H1 (cell line): ENCODE data around the gene SKIC8. TPM values are rescaled to one million over a fixed set of nuclear protein-coding genes. Genes with fewer than 3 reads are reported as not detected.

Source experiments
- CTCF ChIA-PET: fragments of 300-600 bp; sonication (Branson Sonifier 250); formaldehyde crosslinking; loops from one replicate; lab custom pipeline; 2021; ENCODE audit not compliant: partially characterized antibody; lab: Charles Lee
- POLR2A ChIA-PET: fragments of 300-600 bp; sonication (Branson Sonifier 250); formaldehyde crosslinking; loops from one replicate; lab custom pipeline; 2021; ENCODE audit warnings: inconsistent platforms; ENCODE audit not compliant: partially characterized antibody; lab: Charles Lee
- DNase-seq, 2 experiments: peaks; one replicate each; pipeline versions ENCODE4 v3.0.0 to v3.0.0-alpha.2; 2010 to 2022; ENCODE audit warnings: low spot score in 2 of 2, low read depth in 1 of 2, mixed read lengths in 1 of 2
- FAIRE-seq: peaks from 2 replicates; lab custom pipeline; 2011; peaks lifted over from hg19 to GRCh38; lab: Jason Lieb, UNC
- H2AFZ ChIP-seq: 2 replicates; pipeline ENCODE4 v1.8.1; 2012; ENCODE audit warnings: low read length, inconsistent platforms
- H2AK5ac ChIP-seq: 2 replicates; pipeline ENCODE4 v1.6.1; 2013; ENCODE audit warnings: low read depth, low read length
- H2BK120ac ChIP-seq: replicated peaks from 2 replicates; pipeline ENCODE3; 2013; ENCODE audit warnings: low read depth, low read length, inconsistent platforms
- H2BK12ac ChIP-seq: 2 replicates; pipeline ENCODE4 v1.6.1; 2013; ENCODE audit warnings: low read depth, low read length
- H2BK15ac ChIP-seq: 2 replicates; pipeline ENCODE4 v1.6.1; 2013; ENCODE audit warnings: low read length
- H2BK20ac ChIP-seq: 2 replicates; pipeline ENCODE4 v1.6.1; 2013; ENCODE audit warnings: low read length
- H2BK5ac ChIP-seq: 2 replicates; pipeline ENCODE4 v1.6.1; 2013; ENCODE audit warnings: low read depth, low read length
- H3K14ac ChIP-seq: 2 replicates; pipeline ENCODE4 v1.6.1; 2013; ENCODE audit warnings: inconsistent platforms; ENCODE audit not compliant: insufficient read length
- H3K18ac ChIP-seq: 2 replicates; pipeline ENCODE4 v1.6.1; 2013; ENCODE audit warnings: low read length; ENCODE audit errors: extremely low read depth
- H3K23ac ChIP-seq: 2 replicates; pipeline ENCODE4 v1.6.1; 2013; ENCODE audit warnings: inconsistent platforms; ENCODE audit not compliant: insufficient read length
- H3K23me2 ChIP-seq: 2 replicates; pipeline ENCODE4 v1.6.1; 2013; ENCODE audit warnings: low read depth, low read length
- H3K27ac ChIP-seq: 2 replicates; pipeline ENCODE4 v1.6.1; 2011; ENCODE audit warnings: low read depth, low read length, inconsistent platforms
- H3K27me3 ChIP-seq, 4 experiments: replicated peaks in 1 of 4; 1 replicate in 1 of 4; 2 replicates in 3 of 4; pipeline versions ENCODE4 v1.6.1 to v1.8.1; 2011 to 2013; ENCODE audit warnings: low read length in 3 of 4, mild to moderate bottlenecking in 3 of 4, inconsistent platforms in 2 of 4, mixed read lengths in 2 of 4, moderate library complexity in 1 of 4; ENCODE audit not compliant: control insufficient read depth in 3 of 4, insufficient read depth in 3 of 4; ENCODE audit errors: extremely low read depth in 1 of 4
- H3K36me3 ChIP-seq, 4 experiments: 2 replicates each; pipeline versions ENCODE4 v1.6.1 to v1.8.1; 2011 to 2013; ENCODE audit warnings: mild to moderate bottlenecking in 4 of 4, low read length in 3 of 4, moderate library complexity in 2 of 4, control low read depth in 1 of 4, inconsistent platforms in 1 of 4; ENCODE audit not compliant: insufficient read depth in 4 of 4, control insufficient read depth in 2 of 4
- H3K4ac ChIP-seq: replicated peaks from 2 replicates; pipeline ENCODE3; 2013; ENCODE audit warnings: low read length, low read depth, mixed read lengths, inconsistent platforms; ENCODE audit not compliant: insufficient read length
- H3K4me1 ChIP-seq, 4 experiments: replicated peaks in 1 of 4; 1 replicate in 1 of 4; 2 replicates in 3 of 4; pipeline versions ENCODE4 v1.6.1 to v1.8.1; 2011 to 2013; ENCODE audit warnings: low read length in 3 of 4, inconsistent platforms in 2 of 4, mixed read lengths in 1 of 4; ENCODE audit not compliant: insufficient read depth in 4 of 4, control insufficient read depth in 3 of 4
- H3K4me2 ChIP-seq, 2 experiments: 2 replicates each; pipeline versions ENCODE4 v1.6.1 to v1.8.1; 2011 to 2013; ENCODE audit warnings: low read depth in 2 of 2, low read length in 2 of 2, control low read depth in 1 of 2, inconsistent platforms in 1 of 2, mild to moderate bottlenecking in 1 of 2; ENCODE audit not compliant: insufficient read depth in 1 of 2
- H3K4me3 ChIP-seq, 4 experiments: fragments of 200-600, 300-600 bp in 1 of 4; sonication (generic), shearing (Covaris generic), sonication (Bioruptor Twin) in 1 of 4; 2 replicates each; pipeline versions ENCODE4 v1.5.1 to v1.8.1; 2011 to 2016; ENCODE audit warnings: low read length in 4 of 4, low read depth in 3 of 4, control low read depth in 2 of 4, inconsistent platforms in 2 of 4, mild to moderate bottlenecking in 2 of 4, mixed read lengths in 1 of 4, moderate library complexity in 1 of 4; ENCODE audit not compliant: insufficient read depth in 2 of 4; ENCODE audit errors: extremely low read depth in 1 of 4
- H3K56ac ChIP-seq: replicated peaks from 2 replicates; pipeline ENCODE3; 2013; ENCODE audit warnings: low read depth, mild to moderate bottlenecking, mixed read lengths, low read length, inconsistent platforms; ENCODE audit not compliant: insufficient read length
- H3K79me1 ChIP-seq: 2 replicates; pipeline ENCODE4 v1.6.1; 2013; ENCODE audit warnings: low read depth, low read length, control low read depth
- H3K79me2 ChIP-seq, 2 experiments: 2 replicates each; pipeline versions ENCODE4 v1.6.1 to v1.8.1; 2012 to 2013; ENCODE audit warnings: low read length in 2 of 2, mild to moderate bottlenecking in 2 of 2, inconsistent platforms in 1 of 2; ENCODE audit not compliant: insufficient read depth in 2 of 2, control insufficient read depth in 1 of 2
- H3K9ac ChIP-seq, 4 experiments: replicated peaks in 1 of 4; 1 replicate in 1 of 4; 2 replicates in 3 of 4; pipeline versions ENCODE4 v1.6.1 to v1.8.1; 2011 to 2013; ENCODE audit warnings: low read depth in 3 of 4, low read length in 3 of 4, control low read depth in 2 of 4, mild to moderate bottlenecking in 2 of 4, moderate library complexity in 2 of 4, inconsistent platforms in 1 of 4; ENCODE audit errors: extremely low read depth in 1 of 4
- H3K9me3 ChIP-seq, 2 experiments: 2 replicates each; pipeline versions ENCODE4 v1.6.1 to v1.8.1; 2012 to 2013; ENCODE audit warnings: mild to moderate bottlenecking in 2 of 2, moderate library complexity in 2 of 2, control low read depth in 1 of 2, inconsistent platforms in 1 of 2, low read depth in 1 of 2, low read length in 1 of 2, mixed read lengths in 1 of 2; ENCODE audit not compliant: insufficient read depth in 2 of 2
- H4K20me1 ChIP-seq, 2 experiments: replicated peaks in 1 of 2; 2 replicates each; pipeline versions ENCODE3 to v1.8.1; 2011 to 2013; ENCODE audit warnings: inconsistent platforms in 2 of 2, low read length in 2 of 2, mild to moderate bottlenecking in 1 of 2; ENCODE audit not compliant: insufficient read depth in 2 of 2, control insufficient read depth in 1 of 2
- H4K5ac ChIP-seq: 2 replicates; pipeline ENCODE4 v1.6.1; 2013; ENCODE audit warnings: low read length, low read depth, mixed read lengths, inconsistent platforms; ENCODE audit not compliant: insufficient read length
- H4K8ac ChIP-seq: 2 replicates; pipeline ENCODE4 v1.8.0; 2013; ENCODE audit warnings: mild to moderate bottlenecking, moderate library complexity, low read length, inconsistent platforms; ENCODE audit not compliant: insufficient read depth; ENCODE audit errors: extremely low read depth
- H4K91ac ChIP-seq: replicated peaks from 2 replicates; pipeline ENCODE3; 2013; ENCODE audit warnings: low read length, mixed read lengths, inconsistent platforms; ENCODE audit not compliant: insufficient read length
- CBX5 ChIP-seq: fragments of 300-800, 300-1000 bp; sonication (generic); IDR thresholded peaks from 2 replicates; pipeline ENCODE4 v1.7.1; 2016; ENCODE audit warnings: antibody characterized with exemption, low read length, low read depth
- KDM4A ChIP-seq: IDR thresholded peaks from one replicate; pipeline ENCODE4 v1.7.1; 2012; ENCODE audit warnings: low read depth, mild to moderate bottlenecking, moderate library complexity, low read length, inconsistent platforms; ENCODE audit not compliant: severe bottlenecking
- RBBP5 ChIP-seq: IDR thresholded peaks from 2 replicates; pipeline ENCODE4 v1.7.1; 2012; ENCODE audit warnings: low read depth, mild to moderate bottlenecking, inconsistent platforms, low read length, moderate library complexity, borderline replicate concordance
- RNF2 ChIP-seq: fragments of 200-900, 300-1000 bp; sonication (generic); IDR thresholded peaks from 2 replicates; pipeline ENCODE4 v1.7.1; 2016; ENCODE audit warnings: borderline replicate concordance, low read depth, mild to moderate bottlenecking, antibody characterized with exemption, low read length; ENCODE audit not compliant: poor library complexity, severe bottlenecking; ENCODE audit errors: missing control alignments
- RXRA ChIP-seq: IDR thresholded peaks from 2 replicates; pipeline ENCODE4 v1.6.1; 2011; ENCODE audit warnings: low read depth, mild to moderate bottlenecking, low read length, moderate library complexity; ENCODE audit not compliant: insufficient read depth
- SP2 ChIP-seq: IDR thresholded peaks from 2 replicates; pipeline ENCODE4 v1.6.1; 2012; ENCODE audit warnings: mild to moderate bottlenecking, low read length, inconsistent platforms
- SUZ12 ChIP-seq: fragments of 200-600 bp; sonication (generic); IDR thresholded peaks from 2 replicates; pipeline ENCODE4 v1.6.1; 2012; ENCODE audit warnings: mild to moderate bottlenecking, inconsistent platforms, low read length, moderate library complexity, mixed read lengths
- WGBS, 2 experiments: shearing (Covaris generic) in 1 of 2; methylation state at CpG; one replicate each; pipeline versions ENCODE4 v1.1.6 to v1.1.7; 2013 to 2015; ENCODE audit warnings: low lambda C conversion rate in 2 of 2, mixed read lengths in 2 of 2, inconsistent platforms in 1 of 2, low coverage in 1 of 2, missing lambda C conversion rate in 1 of 2; ENCODE audit not compliant: insufficient replicate concordance in 2 of 2, insufficient coverage in 1 of 2, insufficient read length in 1 of 2; ENCODE audit errors: extremely low coverage in 1 of 2, missing lambda C conversion rate in 1 of 2; 5-methylcytosine and 5-hydroxymethylcytosine counted together
- polyA plus RNA-seq, 7 experiments: library from polyadenylated mRNA; depleted of rRNA in 3 of 7; stranded (reverse) in 5 of 7; unstranded in 2 of 7; fragments of >200 nt in 5 of 7; fragments of 200-250 nt in 2 of 7; gene quantifications; 1 replicate in 5 of 7; 2 replicates in 1 of 7; 4 replicates in 1 of 7; pipeline versions ENCODE4 v1.2.1 to v1.2.3, GENCODE V29; 2011 to 2013; ENCODE audit warnings: missing spikeins in 2 of 7, mixed read lengths in 2 of 7
- total RNA-seq: library from RNA; stranded (reverse); fragmentation: NEBNext Ultra II Directional; extraction: Animal tissue kit (Norgen Biotek cat#: 25700); gene quantifications from 2 replicates; pipeline ENCODE4 v1.2.1, GENCODE V29; 2021
- TF ChIP-seq, protein P1 (sequence below), 3 experiments: IDR thresholded peaks; 1 replicate in 2 of 3; 2 replicates in 1 of 3; pipeline versions ENCODE4 v1.5.1 to v1.6.1; 2011; ENCODE audit warnings: low read length in 3 of 3, mild to moderate bottlenecking in 3 of 3, inconsistent platforms in 2 of 3, low read depth in 1 of 3, moderate library complexity in 1 of 3; ENCODE audit not compliant: insufficient read depth in 1 of 3; ENCODE audit errors: control extremely low read depth in 1 of 3
- TF ChIP-seq, protein P2 (sequence below): IDR thresholded peaks from 2 replicates; pipeline ENCODE4 v1.6.1; 2011; ENCODE audit warnings: low read length, improper control_type of control experiment

The SKIC8 gene
- total and polyA plus RNA-seq, 2 of the 8 experiments (the other 6 are each of a cell fraction or from before 2014, with no cell fraction given), result 44.2 to 77.7 TPM

GRCh38 chr15:78272776-78273175 is 26.6 kb downstream of the SKIC8 start:
- no peaks in the 10 kb centered on the region for H4K20me1 ChIP-seq
- no peak overlapping the region for H4K8ac ChIP-seq
- no peak overlapping the region for H3K56ac ChIP-seq
- ChIA-PET POLR2A (interaction anchor here (1.1 kb wide), 1 partner anchor 9 kb away, joined by 3 read pairs; no protein-coding TSS in a partner anchor), CTCF (interaction anchor here (1.3 to 1.9 kb wide), 2 partner anchors 22 to 32 kb away, joined by 3 to 5 read pairs; no protein-coding TSS in a partner anchor)
- no peaks in the 10 kb centered on the region for H3K27me3 ChIP-seq
- H3K9me3 ChIP-seq, result no peaks in the 10 kb centered on the region
- no peak overlapping the region for H4K91ac ChIP-seq
- H2AK5ac ChIP-seq, result no peak overlapping the region
- no peak overlapping the region for H3K23ac ChIP-seq
- no peak overlapping the region for H3K27ac ChIP-seq
- FAIRE-seq (no peak), DNase-seq (no peak)
- no peak overlapping the region for H3K4me3 ChIP-seq
- H2BK20ac ChIP-seq, result no peak overlapping the region
- no peak overlapping the region for H3K9ac ChIP-seq
- no peak overlapping the region for H4K5ac ChIP-seq
- H2AFZ ChIP-seq, result no peak overlapping the region
- no peak overlapping the region for H3K4ac ChIP-seq
- no peaks in the 10 kb centered on the region; a peak in 1 of 7 replicates for H3K4me1 ChIP-seq
- H2BK12ac ChIP-seq, result no peak overlapping the region
- no peak overlapping the region for H3K18ac ChIP-seq
- no peaks in the 10 kb centered on the region for H3K36me3 ChIP-seq
- H3K79me1 ChIP-seq, result no peaks in the 10 kb centered on the region
- no peak overlapping the region for H2BK15ac ChIP-seq
- H3K79me2 ChIP-seq, result no peaks in the 10 kb centered on the region
- 83% methylated on average over 3 of the region's 3 CpGs; no CpG with 5 or more reads in 1 of the 2 experiments for WGBS, 2 experiments
- no peak overlapping the region for H2BK5ac ChIP-seq
- H3K23me2 ChIP-seq, result no peaks in the 10 kb centered on the region
- no peak overlapping the region for H3K4me2 ChIP-seq
- H3K14ac ChIP-seq, result no peak overlapping the region
- H2BK120ac ChIP-seq, result no peak overlapping the region
- TF ChIP-seq CBX5 (no peak), RNF2 (no peak), SUZ12 (no peak), SP2 (no peak), RBBP5 (no peak), KDM4A (no peak), RXRA (no peak)
- TF ChIP-seq, protein P1, sequence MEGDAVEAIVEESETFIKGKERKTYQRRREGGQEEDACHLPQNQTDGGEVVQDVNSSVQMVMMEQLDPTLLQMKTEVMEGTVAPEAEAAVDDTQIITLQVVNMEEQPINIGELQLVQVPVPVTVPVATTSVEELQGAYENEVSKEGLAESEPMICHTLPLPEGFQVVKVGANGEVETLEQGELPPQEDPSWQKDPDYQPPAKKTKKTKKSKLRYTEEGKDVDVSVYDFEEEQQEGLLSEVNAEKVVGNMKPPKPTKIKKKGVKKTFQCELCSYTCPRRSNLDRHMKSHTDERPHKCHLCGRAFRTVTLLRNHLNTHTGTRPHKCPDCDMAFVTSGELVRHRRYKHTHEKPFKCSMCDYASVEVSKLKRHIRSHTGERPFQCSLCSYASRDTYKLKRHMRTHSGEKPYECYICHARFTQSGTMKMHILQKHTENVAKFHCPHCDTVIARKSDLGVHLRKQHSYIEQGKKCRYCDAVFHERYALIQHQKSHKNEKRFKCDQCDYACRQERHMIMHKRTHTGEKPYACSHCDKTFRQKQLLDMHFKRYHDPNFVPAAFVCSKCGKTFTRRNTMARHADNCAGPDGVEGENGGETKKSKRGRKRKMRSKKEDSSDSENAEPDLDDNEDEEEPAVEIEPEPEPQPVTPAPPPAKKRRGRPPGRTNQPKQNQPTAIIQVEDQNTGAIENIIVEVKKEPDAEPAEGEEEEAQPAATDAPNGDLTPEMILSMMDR (IDR thresholded peaks at IDR 0.05; ENCODE audit: control extremely low read depth in 1 of 3, insufficient read depth in 1 of 3, low read depth in 1 of 3, low read length in 3 of 3), result no peak
- TF ChIP-seq, protein P2, sequence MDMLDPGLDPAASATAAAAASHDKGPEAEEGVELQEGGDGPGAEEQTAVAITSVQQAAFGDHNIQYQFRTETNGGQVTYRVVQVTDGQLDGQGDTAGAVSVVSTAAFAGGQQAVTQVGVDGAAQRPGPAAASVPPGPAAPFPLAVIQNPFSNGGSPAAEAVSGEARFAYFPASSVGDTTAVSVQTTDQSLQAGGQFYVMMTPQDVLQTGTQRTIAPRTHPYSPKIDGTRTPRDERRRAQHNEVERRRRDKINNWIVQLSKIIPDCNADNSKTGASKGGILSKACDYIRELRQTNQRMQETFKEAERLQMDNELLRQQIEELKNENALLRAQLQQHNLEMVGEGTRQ, result no peak
